Fibroblast of skin of back (primary cell): ENCODE results near the gene PRCP. TPM values are rescaled to one million over a fixed set of nuclear protein-coding genes. Genes with fewer than 3 reads are reported as not detected.
"Not testable (repeated sequence)": the region's sequence is repeated elsewhere in the genome, so short reads cannot be mapped to it uniquely, and the experiment has no call there.

Source experiments
- DNase-seq: peaks from one replicate; pipeline ENCODE4 v3.0.0-alpha.2; 2013
- polyA plus RNA-seq, 2 experiments: library from polyadenylated mRNA; unstranded; fragments of 120-200 nt; gene quantifications; one replicate each; pipeline ENCODE4 v1.2.1, GENCODE V29; 2013; ENCODE audit not compliant: insufficient read length in 2 of 2

Gene PRCP
- 56.1 TPM for polyA plus RNA-seq (2013, experiment 1 of 2; ENCODE audit: insufficient read length)
- polyA plus RNA-seq (2013, experiment 2 of 2; ENCODE audit: insufficient read length), result 59.0 TPM

DNA sequence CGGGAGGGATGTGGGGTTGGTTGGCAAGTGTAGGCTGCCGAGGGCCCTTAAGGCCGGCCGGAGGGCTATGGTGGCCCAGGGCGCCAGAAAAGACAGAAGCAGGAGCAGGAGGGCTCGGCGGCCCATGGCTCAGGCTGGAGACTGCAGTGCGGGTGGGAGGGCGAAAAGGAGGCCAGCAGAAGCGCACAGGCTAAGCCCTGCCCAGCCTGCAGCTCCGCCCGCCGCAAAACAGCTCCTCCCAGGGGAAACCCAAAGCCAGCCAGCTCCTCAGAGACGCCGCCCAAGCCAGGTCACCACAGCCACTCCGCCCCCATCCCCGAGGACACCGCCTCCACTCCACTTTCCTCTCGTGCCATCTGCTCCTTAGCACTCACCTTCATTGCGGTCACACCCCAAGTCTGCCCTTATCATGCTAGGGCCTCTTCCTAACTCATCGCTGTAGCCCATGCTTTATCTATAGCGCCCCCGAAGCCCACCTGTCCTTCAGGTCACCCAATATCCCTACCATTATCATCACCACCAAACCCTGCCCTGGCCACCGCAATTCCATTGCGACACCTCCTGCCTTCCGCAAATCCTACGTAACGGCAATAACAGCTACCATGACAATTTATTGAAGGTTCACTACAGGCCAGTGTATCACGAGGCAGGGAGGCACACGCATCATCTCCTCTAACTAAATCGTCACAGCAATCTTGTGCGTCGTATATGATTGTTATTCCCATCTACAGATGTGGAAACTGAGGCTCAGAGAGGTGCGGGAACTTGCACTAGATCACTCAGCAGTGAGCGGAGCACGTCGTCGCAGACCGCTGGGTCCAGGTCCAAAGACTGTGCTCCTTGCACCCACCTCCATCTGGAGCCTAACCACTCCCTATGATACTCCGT, at the start of gene PRCP:
TSS of gene PRCP (minus strand) at position 154 of the 888 bp plus-strand sequence. CDS start at position 126, 28 bp downstream.
- DNase-seq, result peak; percentile 90

DNA sequence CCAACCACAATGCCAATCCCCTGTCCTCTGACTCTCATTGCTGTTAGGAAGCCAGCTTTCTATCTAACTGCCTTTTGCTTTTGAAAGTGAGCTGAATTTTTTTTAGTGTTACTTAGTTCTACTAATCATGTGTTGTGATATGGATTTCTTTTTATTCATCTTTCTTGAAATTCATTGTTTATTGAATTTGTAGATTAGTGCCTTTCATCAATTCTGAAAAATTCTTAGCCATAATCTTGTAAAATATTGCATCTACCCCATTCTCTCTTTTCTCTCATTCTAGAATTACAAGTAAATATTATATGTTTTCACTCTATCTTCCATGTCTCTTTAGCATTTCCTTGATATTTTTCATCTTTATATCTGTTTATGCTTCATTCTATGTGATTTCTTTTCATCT, 49.1 kb upstream of the PRCP start:
- DNase-seq, result no peak

DNA sequence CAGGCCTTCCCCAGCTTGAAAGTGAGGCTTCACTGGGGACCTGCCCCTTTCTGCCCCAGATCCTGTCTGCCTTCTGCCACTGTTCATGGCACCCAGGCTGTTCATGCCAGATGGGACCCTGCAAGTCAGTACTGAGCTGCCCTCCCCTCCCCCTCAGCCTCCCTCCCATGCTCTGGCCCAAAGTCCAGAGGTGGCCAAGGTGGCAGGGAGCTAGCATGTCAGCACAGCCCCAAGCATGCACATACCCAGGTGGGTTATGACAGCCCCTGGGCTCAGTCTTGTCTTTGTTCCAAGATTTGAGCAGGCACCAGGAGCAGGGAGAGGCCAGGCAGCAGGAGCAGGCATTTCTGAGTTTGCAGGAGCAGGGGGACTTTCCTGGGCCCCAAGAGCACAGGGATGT, 45.5 kb upstream of the PRCP start:
- DNase-seq, result no peak

DNA sequence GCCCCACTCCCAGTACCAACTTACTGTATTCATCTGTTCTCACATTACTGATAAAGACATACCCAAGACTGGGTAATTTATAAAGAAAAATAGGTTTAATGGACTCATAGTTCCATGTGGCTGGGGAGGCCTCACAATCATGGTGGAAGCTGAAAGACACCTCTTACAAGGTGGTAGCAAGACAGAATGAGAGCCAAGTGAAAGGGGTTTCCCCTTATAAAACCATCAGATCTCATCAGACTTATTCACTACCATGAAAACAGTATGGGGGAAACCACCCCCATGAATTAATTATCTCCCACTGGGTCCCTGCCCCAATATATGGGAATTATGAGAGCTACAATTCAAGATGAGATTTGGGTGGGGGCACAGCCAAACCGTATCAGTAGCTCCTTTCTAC, 44.8 kb upstream of the PRCP start:
- DNase-seq, result not testable (repeated sequence)

DNA sequence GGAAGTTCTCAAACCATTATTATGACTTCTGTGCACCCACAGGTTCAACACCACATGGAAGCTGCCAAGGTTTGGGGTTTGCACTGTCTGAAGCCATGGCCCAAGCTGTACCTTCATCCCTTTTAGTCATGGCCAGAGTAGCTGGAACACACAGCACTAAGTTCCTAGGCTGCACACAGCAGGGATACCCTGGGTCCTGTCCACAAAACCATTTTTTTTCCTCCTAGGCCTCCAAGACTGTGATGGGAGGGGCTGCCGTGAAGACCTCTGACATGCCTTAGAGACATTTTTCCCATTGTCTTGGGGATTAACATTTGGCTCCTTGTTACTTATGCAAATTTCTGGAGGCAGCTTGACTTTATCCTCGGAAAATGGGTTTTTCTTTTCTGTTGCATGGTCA, 44.0 kb upstream of the PRCP start:
- no peak for DNase-seq

DNA sequence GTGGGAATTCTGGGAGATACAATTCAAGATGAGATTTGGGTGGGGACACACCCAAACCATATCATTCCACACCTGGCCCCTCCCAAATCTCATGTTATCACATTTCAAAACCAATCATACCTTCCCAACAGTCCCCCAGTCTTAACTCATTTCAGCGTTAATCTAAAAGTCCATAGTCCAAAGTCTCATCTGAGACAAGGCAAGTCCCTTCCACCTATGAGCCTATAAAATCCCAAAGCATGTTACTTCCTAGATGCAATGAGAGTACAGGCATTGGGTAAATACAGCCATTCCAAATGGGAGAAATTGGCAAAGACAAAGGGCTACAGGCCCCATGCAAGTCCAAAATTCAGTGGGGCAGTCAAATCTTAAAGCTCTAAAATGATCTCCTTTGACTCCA, 43.2 kb upstream of the PRCP start:
- not testable (repeated sequence) for DNase-seq

DNA sequence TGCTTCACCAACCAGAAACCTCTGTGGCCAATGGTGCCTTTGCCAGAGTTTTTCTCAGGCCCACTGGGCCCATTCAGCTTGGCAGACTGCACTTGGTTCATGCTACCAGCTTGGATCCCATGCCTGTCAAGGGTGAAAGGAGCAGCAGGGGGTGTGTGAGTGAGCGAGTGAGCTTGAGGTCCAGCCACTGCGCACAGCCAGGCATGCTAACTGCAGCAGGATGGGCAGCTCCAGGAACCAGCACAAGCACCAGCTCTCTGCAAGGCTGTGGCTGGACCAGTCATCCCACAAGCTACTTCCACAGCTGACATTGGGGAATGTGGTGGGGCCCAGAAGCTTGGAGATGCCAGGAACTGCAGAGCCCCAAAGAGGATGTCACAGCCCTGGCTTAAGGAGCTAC, 42.1 kb upstream of the PRCP start:
- DNase-seq, result no peak

DNA sequence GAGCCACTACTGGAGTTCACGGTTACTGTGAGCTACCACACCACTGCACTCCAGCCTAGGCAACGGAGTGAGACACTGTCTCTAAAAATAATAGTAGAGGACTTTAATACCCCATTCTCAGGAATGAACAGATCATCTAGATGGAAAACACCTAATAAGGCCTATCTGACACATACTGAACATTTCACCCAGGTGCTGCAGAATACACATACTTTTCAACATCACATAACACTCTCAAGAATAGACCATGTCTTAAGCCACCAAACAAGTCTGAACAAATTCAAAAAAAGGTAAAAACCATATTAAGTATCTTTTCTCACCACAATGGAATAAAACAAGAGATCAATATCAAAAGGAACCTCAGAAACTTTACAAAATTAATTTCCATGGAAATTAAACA, 39.2 kb upstream of the PRCP start:
- DNase-seq, result no peak

DNA sequence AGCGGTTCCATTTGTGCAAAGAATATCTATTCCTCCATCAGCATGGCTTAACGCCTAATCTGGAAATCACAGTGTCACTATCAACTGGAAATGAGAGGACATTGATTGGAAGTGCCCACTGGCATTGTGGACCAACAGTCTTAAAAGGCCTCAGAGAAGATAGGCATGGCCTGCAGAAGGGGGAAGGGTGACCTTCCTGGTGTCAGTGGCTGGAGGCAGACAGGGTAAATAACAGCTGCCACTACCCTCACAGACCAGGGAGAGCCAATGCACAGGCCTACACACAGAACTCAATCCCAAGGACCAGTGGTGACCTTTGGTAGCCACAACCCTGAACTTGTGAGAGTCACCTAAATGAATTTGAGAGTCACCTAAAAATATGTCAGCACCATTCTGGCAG, 37.3 kb upstream of the PRCP start:
- no peak for DNase-seq

DNA sequence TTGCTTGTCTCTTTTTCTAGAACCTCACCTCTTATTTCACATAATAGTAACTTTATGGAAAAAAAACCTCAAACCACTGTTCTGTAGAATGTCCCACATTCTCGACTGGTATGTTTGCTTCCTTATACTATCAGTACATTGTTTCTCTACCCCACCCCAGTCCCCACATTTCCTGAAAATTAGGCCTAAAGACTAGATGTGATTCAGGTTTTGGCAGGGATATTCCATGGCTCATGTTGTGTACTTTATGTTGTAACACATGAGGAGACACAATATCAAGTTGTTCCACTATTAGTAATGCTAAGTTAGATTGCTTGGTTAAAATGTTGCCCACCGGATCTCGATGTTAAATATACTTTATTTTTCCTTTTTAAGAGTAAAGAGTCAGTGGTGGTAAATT, 36.0 kb upstream of the PRCP start:
- DNase-seq, result peak; percentile 20

DNA sequence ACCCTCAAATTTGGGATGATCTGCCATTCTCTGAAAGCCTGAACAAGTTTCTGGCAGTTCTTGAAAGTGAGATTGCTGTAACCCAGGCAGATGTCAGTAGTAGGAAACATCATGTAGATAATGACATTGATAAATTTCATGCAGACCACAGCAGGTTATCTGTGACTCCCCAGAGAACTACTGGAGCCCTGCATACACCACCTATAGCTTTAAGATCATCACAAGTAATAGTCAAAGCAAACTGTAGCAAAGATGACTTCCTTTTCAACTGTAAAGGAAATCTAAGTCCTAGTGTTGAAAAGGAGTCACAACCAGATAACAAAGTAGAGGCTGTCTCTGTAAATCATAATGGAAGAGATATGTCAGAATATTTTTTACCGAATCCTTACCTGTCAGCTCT, 32.3 kb upstream of the PRCP start:
- DNase-seq, result no peak

DNA sequence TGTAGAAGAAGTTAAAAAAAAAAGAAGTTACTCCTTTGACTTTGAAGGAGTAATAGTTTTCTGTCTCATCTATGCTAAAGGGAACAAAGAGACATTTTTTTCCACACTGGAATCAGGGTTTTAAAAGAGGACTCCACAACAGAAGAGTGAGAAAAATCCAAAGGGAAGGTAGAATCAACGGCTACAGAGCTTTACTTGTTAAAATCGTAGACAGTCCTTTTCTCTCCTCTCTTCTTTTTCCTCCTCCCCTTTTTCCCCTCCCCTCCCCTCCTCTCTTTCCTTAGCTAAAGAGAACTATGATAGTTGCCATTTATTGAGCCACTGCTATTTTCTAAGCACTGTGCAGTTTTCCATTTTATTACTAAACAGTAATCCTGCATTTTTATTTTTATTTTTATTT, 30.5 kb upstream of the PRCP start:
- DNase-seq, result no peak

DNA sequence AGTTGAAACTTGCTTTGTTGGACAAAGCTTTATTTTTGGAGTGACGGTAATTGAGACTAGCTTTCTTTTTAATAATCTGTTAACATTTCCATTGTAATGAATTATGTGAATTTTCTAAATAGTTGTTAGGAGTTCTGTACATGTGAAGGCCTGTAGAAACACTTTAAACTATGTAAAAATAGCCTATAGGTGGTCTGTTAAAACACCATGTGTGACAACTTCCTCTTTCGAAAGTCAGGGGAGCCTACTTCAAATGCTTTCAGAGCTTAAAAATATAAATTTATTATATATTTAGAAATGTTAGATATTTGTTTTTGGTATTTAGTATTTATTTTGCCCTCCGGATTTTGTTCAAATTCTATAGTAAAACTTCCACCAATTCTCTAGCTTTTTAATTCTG, 30.0 kb upstream of the PRCP start:
- DNase-seq, result no peak

DNA sequence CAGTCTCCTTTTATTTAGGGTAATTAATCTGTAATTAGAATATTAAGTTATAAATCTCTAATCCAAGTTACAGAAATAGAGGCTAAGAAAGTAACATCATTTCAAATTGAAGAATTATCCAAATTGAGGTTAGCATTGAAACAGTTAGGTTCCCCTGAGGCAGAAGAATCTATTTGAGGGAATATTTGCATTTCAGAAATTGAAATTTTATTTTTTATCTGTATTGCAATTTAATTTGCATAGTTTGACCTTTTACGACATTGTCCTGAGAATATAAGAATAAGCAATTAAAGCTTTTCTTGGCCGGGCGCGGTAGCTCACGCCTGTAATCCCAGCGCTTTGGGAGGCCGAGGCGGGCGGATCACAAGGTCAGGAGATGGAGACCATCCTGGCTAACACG, 28.9 kb upstream of the PRCP start:
- DNase-seq, result no peak

DNA sequence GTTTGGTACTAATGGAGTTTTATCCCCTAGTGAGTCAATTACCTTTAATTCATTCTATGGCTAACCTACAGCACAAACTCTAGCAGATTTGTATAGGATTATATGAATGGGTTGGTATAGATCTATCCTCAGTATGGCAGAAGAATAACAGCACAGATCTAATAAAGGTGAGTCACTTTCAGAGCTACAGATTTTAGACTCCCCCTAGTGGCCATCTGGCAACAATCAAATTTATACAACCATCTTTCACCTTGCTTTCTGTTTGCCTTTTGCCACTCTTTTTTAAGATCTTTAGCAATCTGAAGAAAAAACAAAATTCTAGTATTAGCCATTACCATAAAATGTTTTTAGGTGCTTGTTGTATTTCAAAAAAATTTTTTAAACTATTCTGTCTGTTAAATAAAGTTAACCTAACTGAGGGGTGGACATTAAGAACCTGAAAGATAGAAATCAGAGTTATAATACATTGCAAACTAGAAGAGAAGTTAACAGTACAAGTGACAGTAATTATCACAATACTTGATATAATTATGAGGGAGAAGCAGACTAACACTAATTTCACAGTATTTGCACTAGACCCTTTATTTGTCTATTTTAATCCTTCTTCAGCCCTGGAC, 27.1 kb upstream of the PRCP start:
- peak; percentile 61 for DNase-seq

DNA sequence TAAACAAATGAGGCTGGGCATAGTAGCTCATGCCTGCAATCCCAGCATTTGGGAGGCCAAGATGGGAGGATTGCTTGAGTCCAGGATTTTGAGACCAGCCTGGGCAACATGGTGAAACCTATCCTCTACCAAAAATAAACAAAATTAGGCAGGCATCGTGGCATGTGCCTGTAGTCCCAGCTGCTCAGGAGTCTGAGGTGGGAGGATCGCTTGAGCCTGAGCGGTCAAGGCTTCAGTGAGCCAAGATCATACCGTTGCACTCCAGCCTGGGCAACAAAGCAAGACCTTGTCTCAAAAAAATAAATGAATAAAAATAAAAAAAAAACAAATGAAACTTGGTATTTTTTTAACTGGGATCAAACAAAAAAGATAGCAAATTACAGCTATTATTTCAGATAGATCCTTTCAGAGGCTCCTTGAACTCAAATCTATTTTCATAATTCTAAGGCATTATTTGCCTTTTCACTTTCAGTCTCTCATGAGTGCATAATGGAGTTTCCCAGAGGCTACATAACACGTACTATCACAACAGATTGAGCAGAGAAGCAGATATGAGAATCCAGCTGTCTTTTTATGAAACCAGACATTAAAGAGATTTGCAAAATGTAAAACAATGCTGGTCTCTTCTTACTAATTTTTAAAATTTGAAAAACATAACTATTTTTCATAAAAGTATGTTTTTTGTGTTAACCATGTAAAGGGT, 24.4 kb upstream of the PRCP start:
- DNase-seq, result no peak

DNA sequence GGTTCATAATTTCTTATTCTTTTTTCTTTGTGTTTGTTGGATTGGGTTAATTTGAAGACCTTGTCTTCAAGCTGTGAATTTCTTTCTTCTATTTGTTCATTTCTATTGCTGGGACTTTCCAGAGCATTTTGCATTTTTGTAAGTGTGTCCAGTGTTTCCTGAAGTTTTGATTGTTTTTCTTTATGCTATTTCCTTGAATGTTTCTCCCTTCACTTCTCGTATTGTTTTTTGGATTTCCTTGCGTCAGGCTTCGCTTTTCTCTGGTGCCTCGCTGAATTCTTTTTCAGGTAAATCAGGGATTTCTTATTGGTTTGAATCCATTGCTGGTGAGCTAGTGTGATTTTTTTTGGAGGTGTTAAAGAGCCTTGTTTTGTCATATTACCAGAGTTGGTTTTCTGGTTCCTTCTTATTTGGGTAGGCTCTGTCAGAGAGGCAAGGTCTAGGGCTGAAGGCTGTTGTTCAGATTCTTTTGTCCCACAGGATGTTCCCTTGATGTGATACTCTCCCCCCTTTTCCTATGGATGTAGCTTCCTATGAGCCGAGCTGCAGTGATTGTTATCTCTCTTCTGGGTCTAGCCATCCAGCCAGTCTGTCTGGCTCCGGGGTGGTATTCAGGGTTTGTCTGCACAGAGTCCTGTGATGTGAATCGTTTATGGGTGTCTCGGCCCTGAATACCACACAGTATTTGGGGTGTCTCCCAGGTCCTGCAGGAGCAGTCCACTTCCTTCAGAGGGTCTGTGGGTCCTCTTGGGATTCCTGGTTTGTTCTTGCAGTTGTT, 22.4 kb upstream of the PRCP start:
- DNase-seq, result not testable (repeated sequence)

DNA sequence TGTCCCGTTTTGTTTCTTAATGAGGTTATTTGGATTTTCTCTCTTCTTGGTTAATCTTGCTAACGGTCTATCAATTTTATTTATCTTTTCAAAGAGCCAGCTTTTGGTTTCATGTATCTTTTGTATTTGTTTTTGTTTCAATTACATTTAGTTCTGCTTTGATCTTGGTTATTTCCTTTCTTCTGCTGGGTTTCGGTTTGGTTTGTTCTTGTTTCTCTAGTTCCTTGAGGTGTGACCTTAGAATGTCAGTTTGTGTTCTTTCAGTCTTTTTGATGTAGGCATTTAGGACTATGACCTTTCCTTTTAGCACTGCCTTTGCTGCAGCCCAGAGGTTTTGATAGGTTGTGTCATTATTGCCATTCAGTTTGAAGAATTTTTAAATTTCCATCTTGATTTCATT, 20.0 kb upstream of the PRCP start:
- DNase-seq, result not testable (repeated sequence)

DNA sequence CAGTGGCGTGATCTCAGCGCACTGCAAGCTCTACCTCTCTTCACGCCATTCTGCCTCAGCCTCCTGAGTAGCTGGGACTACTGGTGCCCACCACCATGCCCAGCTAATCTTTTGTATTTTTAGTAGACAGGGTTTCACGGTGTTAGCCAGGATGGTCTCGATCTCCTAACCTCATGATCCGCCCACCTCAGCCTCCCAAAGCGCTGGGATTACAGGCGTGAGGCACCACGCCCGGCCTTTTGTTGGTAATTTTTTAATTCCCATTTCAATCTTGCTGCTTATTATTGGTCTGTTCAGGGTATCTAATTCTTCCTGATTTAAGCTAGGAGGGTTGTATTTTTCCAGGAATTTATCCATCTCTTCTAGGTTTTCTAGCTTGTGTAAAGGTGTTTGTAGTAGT, 19.6 kb upstream of the PRCP start:
- DNase-seq, result not testable (repeated sequence)

DNA sequence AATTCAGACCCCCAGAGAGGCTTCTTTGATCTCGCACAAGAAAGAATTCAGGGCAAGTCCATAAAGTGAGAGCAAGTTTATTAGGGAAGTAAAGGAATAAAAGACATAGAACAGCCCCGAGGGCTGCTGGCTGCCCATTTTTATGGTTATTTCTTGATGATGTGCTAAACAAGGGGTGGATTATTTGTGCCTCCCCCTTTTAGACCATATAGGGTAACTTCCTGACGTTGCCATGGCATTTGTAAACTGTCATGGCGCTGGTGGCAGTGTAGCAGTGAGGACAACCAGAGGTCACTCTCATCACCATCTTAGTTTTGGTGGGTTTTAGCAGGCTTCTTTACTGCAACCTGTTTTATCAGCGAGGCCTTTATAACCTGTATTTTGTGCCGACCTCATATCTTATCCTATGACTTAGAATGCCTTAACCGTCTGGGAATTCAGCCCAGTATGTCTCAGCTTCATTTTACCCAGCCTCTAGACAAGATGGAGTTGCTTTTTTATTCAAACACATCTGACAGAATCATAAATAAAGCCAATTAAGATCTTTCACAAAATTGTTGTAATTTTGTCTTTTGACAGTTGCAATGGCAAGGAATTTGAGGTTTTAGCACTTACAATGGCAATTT, 8.9 kb upstream of the PRCP start:
- DNase-seq, result no peak

DNA sequence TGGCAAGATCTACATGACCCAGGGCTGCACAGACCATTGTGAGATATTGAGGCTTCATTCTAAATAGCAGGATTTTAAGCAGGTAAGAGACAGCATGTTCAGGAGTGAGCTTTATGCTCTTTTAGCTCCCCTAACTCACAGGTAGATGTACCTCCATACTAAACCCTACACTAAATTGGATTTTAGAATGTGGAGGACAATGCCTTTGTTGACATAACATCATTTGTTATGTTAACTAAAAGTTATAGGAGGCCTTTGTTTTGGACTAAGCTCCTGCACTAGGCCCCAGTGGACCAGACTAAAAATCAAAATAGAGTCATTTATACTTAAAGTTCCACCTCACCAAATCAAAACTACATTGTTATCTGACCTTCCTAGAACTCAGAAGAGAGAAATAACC, 8.1 kb upstream of the PRCP start:
- DNase-seq, result no peak

DNA sequence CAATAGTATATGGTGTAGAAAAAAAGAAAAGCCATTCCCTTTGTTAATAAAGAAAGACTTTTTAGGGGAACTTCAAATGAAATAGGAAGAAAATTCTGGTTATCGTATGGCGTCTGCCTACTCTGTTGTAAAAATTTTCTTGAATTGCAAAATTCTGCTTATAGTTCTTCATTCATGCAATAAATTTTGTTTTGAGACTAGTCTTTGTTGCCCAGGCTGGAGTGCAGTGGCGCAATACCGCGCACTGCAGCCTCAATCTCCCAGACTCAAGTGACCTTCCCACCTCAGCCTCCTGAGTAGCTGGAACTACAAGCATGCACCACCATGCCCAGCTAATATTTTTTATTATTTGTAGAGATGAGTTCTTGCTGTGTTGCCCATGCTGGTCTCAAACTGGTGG, 7.1 kb upstream of the PRCP start:
- DNase-seq, result no peak
